ENCODE measurements around the gene TMEM132C.
A peak's percentile ranks its signal among the peaks of the same experiment; 100 is the strongest.

The TMEM132C gene

GRCh38 chr12:128290938-128291337, 24.0 kb downstream of the TMEM132C start:
- no peak for DNase-seq

- DNase-seq: no peak
These were observed 31.2 kb downstream of the TMEM132C start for GRCh38 chr12:128298091-128298748.

GRCh38 chr12:128305336-128305892, 38.4 kb downstream of the TMEM132C start:
- DNase-seq: no peak

DNA sequence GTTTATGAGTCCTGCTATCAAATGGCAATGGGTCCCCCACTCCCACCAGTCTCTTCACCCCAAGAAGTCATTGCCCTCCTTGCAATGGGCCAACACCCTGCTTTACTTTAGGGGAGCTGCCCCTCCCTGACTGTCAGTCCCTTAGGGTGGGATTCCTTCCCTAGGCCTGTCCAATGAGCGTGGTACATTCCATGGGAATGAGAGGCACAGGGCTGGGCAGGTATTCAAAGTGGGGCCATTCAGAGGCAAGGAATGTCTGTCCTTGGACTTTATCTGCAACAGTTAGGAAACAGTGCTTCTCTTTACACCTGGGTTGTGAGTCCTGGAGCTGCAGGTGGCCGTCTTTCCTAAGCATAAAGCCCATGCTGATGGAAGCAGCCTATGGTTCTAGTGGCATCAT, 40.8 kb downstream of the TMEM132C start:
- DNase-seq: no peak

- no peak for DNase-seq
These were observed 45.7 kb downstream of the TMEM132C start for GRCh38 chr12:128312661-128313060.

DNA sequence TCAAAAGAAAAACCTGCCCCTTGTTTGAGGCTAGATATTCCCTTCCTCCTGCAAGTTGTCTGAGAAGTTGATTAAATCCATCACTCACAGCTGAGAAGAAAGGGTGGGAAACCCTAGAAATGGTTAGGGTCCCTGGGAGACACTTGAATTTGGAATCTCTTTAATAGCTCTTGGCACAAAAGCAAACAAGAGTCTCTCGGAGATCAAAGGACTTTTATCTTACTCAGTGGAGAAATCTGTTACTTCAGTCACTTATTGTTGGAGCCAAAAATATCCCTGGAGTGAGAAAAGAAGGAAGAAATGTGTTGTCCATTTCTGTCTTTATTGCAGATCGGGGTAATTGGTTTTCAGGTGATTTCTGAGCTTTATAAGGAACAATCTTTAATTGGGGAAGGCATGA, 47.0 kb downstream of the TMEM132C start:
- DNase-seq: no peak

DNA sequence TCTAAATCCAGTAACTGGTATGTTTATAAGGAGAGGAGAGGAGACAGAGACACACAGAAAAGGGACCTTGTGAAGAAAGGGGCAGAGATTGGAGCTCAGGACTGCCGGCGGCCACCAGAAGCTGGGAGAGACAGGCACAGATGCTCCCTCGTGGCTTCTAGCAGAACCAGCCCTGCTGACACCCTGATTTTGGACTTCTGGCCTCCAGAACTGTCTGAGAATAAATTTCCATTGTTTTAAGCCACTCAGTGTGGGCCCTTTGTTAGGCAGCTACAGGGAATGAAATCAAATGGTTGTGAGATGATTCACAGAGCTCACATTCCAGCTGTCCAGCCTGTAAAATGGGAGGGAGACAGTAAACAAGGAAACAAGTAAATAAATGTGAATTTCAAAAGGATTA, 47.6 kb downstream of the TMEM132C start:
- DNase-seq: no peak

DNA sequence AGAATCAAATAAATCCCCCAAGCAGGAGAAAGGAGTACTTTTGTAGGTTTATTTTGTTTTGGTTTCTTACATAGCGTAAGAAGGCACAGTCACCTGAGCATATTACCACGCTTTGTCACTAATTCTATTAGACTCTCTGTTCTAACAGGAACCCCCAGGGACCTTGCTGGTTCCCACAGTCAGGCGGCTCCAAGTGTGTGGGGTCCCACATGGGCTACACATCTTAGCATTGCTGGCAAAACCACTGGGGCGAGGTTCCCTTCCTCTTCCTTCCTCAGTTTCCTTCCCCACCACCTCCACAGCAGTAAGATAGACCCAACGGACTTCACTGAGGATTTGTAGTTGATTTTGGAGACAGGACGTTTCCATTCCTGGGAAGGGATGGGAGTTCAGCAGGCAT, 49.1 kb downstream of the TMEM132C start:
- no peak for DNase-seq

DNA sequence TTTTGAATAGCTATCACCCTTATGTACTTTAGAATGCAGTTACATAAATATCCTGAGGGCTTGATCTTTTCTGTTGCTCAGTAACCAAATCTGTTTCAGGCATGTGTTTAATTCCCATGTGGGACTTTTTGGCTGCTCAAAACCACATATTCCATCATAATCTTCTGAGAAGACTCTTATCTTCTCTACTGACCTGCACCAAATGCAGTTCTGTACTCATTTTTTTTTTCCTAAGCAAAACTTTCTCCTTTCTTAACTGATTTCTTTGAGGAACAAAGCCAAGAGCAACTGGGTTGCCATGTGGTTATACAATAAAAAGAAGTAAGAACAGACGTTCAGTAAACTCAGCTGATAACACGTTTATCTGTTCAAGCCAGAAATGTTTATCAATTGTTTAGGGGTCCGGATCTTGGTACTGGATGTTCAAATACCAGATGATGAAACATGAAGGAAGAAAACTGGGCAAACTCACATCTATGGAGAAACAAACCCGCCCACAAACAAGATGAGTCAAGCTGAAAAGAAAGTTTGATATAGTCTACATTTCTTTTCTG, 50.1 kb downstream of the TMEM132C start:
- DNase-seq: no peak

- DNase-seq: peak; percentile 31
These were observed 51.4 kb downstream of the TMEM132C start for GRCh38 chr12:128318341-128318740.

DNA sequence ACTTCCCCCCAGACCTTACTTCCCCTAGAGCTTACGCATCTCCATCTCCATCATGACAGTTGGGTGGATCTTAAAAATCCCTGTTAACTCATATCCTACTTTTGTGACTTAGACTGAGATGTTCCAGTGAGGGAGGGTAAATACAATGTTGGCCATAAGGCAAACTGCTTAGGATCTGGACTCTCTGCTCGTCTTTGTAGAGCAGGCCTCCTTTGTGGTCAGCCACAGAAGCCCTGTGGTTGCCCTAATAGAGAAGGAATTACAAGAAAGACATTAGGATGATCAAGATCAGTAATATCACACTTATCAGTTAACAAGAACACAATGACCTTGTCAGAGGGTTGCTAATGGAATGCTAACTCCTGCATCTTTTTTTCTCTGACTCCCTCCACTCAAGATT, 52.0 kb downstream of the TMEM132C start:
- DNase-seq: no peak

- DNase-seq: no peak
These were observed 55.4 kb downstream of the TMEM132C start for GRCh38 chr12:128322341-128322740.

GRCh38 chr12:128323145-128323920, 56.4 kb downstream of the TMEM132C start:
- DNase-seq: peak; percentile 88

DNA sequence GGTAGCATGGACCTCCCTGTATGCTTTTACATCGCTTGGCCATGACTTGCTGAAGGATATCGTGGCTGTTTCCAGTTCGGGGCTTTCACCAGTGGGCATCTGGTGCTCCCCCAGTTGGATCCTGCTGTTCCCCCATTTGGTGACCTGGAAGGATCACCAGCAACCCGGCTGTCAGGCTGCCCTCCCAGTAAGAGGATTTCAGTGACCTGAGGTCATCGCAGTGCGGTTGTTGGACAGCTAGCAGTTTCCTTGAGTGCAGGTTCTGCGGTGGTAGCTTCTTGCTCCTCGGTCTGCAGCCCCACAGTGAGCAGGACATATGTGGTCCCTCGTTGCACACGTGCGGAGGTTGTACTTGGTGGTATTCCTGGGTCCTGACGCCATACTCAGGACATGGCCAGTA, 58.7 kb downstream of the TMEM132C start:
- no peak for DNase-seq

GRCh38 chr12:128326406-128326805, 59.4 kb downstream of the TMEM132C start:
- no peak for DNase-seq

DNA sequence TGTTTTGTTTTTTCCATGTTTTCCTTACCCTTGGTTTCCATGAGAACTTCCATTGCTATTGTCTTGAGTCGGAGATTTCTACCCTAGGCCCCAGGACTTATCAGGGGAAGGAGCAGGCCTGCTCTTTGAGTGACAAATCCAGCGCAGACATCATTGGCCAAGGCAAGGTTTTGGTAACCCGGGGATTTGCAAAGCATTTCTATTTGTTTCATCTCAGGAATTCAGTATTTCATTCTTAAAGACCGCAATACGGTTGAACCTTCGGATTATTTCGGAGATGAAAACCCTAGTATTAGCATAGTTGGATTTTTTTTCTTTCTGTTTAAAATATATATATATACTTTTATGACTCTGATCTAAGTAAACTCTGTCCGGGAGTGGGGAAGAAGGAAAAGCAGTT, 62.0 kb downstream of the TMEM132C start:
- no peak for DNase-seq

DNA sequence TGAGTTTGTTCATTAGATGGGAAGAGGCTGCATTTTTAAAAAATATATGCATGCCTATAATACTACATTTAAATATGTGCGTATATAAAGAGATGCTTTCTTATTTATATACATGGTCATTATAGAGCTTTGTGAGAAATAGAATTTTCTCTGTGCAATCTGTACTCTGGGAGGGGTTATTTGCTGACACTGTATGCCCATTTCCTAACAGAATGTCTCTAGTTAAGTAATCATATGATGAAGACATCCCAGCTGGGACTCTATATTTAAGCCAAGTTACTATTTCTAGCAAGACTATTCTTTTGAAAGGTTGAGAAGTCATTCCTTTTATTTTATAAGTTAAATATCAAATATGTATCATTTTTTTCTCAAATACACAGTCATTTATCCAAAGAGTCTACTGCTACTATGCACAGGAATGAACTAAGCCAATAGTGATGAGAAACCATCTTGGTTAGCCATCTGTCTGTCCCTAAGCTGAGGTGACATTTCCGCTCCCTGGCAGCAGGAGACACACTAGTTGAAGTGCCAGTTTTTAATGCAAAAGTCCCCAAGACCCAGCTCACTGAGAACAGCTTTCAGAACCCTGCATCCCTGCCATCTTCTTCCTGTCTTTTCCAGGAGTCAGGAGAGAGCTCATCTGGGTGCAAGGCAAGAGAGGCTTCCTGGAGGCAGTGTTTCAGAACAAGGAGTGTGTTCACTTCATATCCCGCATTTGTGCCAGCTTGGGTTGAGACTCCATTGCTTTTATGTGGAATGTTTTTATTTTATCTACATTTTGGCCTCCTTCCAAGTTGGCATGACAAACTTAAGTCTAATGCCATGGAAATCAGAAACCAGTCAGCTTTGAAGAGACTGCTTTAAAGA, 69.5 kb downstream of the TMEM132C start:
- no peak for DNase-seq

- DNase-seq: no peak
These were observed 70.0 kb downstream of the TMEM132C start for GRCh38 chr12:128337071-128337345.

DNA sequence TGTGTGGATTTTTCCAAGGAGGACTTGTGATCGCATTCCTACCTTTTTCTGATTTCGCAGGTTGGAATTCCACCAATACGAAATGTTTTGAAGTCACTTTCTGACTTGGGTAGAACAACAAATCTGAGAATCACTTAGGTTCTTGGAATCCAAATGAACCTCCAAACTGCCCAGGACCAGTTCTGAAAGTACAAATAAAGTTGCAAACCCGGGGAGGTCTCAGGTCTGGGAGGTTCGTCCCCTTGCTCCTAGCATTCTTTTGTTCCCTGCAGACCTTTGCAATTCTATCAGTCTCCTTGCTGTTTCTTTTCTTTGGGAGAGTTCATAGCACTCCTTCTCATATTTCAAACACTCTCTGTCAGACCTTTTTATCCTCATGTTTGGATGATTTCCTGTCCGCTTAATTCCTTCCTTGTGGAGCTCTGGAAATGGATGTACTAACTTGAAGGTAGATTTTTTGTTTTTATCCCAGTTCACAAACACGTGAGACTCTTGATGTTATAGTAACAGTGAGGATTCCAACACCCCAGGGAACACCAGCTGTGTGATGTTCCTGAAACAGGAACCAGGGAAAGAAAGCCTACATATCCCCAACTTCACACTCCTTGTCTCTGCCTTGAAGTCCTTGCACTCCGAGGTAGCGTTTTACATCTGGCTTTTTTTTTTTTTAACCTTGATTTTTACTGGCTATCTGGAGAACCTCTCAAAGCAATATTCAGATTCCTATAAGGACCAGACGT, 70.6 kb downstream of the TMEM132C start:
- DNase-seq: no peak

DNA sequence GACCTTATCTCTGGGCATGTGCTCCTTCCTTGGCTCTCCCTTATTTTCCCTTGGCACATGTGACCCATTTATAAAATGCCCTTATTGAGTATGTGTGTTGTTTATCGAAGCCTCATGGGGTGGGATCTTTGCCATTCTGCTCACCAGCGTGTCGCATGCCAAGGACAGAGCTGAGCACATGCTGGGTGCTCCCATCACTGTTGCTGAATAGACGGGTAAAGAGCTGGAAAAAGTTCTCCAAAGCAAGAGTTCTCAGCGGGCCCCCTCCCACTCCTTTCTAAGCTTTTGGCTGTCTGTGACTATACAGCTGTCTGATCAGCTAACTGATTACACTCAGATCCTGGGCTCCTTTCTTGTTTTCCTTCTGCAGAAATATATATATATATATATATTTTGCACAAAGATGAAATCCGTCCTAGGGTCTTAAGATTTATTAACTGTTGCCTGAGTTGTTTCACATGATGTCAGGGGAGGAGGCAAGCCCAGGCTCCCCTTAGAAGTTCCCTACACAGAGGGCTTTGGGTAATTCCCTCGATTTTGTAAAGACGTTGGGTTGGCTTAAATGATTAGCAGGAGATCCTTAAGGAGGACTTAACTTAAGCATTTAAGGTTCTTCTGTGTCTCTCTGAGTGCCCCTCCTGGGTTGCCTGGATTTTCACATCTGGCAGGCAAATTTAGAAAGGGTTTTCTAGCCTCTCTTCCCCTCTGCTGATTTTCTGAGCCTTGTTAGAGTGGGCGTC, 71.6 kb downstream of the TMEM132C start:
- DNase-seq: no peak

GRCh38 chr12:128339126-128339520, 72.2 kb downstream of the TMEM132C start:
- DNase-seq: peak; percentile 36

DNA sequence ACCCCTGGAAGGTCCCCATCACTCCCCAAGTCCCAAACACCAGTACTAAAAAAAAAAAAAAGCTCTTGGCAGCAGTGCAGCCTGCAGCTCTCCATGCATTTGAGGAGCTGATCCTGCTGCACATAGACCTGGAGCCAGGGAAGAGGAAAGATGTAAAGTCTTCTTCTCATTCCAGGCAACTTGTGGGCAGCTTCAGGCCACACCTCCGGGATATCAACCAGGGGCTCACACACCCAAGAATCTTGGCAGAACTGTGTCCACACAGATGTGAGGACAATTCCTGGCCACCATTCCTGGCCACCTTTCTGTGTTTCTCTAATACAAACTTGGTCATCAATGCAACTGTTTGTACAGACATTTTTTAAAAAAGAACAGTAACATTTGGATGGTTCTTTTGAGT, 72.7 kb downstream of the TMEM132C start:
- DNase-seq: no peak

Measured in NCI-H1092 (cell line).